ENCODE data around the gene TIE1.
A peak's percentile ranks its signal among the peaks of the same experiment; 100 is the strongest.

Gene TIE1

DNA sequence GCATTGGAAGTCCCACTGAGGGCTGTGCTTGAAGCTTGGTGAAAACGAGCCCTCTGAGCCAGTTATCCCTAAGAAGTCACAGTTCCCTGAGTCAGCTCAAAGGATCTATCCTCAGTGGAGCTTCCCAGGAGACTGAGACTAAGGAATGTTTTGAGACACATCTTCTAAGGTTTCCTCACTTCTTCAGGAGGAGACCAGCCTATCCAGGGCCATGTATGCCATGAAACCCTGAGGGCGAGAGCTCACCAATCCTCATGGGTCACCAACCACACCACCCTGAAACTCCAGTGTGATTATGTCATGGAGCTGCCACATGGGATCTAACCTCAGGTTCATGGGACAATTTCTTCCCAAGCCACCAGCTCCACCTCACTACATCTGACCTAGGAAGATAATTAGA, 7.6 kb upstream of the TIE1 start:
- no peak overlapping the region for H3K4me3 ChIP-seq (ENCODE audit: low read length)
- DNase-seq (ENCODE audit: low read depth): no peak
- TF ChIP-seq, protein P1, sequence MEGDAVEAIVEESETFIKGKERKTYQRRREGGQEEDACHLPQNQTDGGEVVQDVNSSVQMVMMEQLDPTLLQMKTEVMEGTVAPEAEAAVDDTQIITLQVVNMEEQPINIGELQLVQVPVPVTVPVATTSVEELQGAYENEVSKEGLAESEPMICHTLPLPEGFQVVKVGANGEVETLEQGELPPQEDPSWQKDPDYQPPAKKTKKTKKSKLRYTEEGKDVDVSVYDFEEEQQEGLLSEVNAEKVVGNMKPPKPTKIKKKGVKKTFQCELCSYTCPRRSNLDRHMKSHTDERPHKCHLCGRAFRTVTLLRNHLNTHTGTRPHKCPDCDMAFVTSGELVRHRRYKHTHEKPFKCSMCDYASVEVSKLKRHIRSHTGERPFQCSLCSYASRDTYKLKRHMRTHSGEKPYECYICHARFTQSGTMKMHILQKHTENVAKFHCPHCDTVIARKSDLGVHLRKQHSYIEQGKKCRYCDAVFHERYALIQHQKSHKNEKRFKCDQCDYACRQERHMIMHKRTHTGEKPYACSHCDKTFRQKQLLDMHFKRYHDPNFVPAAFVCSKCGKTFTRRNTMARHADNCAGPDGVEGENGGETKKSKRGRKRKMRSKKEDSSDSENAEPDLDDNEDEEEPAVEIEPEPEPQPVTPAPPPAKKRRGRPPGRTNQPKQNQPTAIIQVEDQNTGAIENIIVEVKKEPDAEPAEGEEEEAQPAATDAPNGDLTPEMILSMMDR (conservative IDR thresholded peaks at IDR 0.05; ENCODE audit: low read length): no peak

- DNase-seq (ENCODE audit: low read depth): peak; percentile 46
- no peak overlapping the region for H3K4me3 ChIP-seq (ENCODE audit: low read length)
- TF ChIP-seq, protein P1 (conservative IDR thresholded peaks at IDR 0.05; ENCODE audit: low read length): no peak
Measured at GRCh38 chr1:43293896-43294760, 6.7 kb upstream of the TIE1 start.

DNA sequence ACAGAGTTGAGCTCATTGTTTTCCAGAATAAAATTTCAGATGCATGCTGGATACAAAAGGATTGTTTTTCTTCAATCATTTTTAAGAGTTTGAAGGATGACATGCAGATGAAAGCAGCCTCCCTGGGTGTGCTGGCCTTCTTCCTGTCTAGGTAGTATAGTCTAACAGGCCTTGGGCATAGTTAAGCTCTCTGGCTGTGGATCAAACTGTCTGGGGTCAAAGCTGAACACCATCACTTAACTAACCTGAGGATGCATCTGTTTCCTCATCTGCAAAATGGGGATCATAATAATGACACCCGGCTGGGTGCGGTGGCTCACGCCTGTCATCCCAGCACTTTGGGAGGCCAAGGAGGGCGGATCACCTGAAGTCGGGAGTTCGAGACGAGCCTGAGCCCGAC, 6.0 kb upstream of the TIE1 start:
- TF ChIP-seq, protein P1 (conservative IDR thresholded peaks at IDR 0.05; ENCODE audit: low read length): no peak
- DNase-seq (ENCODE audit: low read depth): no peak

GRCh38 chr1:43296207-43296606, 4.6 kb upstream of the TIE1 start:
- TF ChIP-seq, protein P1 (conservative IDR thresholded peaks at IDR 0.05; ENCODE audit: low read length): no peak
- peak; percentile 42 for DNase-seq (ENCODE audit: low read depth)
- H3K4me3 ChIP-seq (ENCODE audit: low read length): no peak overlapping the region

More for the DNA sequence above, 6.0 kb upstream of the TIE1 start:
- H3K4me3 ChIP-seq (ENCODE audit: low read length): no peak overlapping the region

GRCh38 chr1:43298055-43298454, 2.7 kb upstream of the TIE1 start:
- H3K4me3 ChIP-seq (ENCODE audit: low read length): no peak overlapping the region
- DNase-seq (ENCODE audit: low read depth): no peak
- TF ChIP-seq, protein P1 (conservative IDR thresholded peaks at IDR 0.05; ENCODE audit: low read length): no peak

DNA sequence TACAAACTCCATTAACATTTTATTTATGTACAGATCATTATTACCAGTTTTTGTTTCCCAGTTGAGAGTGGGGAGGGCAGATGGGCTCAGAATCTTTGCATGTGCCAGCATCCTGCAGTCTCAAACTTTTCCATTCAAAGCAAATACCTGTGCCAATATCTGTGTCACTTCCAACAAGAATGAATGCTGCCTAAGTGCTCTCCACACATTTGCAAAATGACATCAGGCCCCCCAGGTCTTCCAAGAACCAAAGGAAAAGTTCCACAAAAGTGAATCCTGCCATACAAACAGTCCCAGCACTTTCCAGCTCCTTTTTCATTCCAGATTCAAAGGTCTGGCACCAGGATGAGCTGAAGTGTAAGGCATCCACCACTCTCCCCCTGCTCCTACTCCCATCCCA, 1.7 kb upstream of the TIE1 start:
- H3K4me3 ChIP-seq (ENCODE audit: low read length): no peak overlapping the region
- TF ChIP-seq, protein P1 (conservative IDR thresholded peaks at IDR 0.05; ENCODE audit: low read length): no peak
- DNase-seq (ENCODE audit: low read depth): no peak

GRCh38 chr1:43302201-43302600, 1.4 kb downstream of the TIE1 start:
- no peak for DNase-seq (ENCODE audit: low read depth)
- H3K4me3 ChIP-seq (ENCODE audit: low read length): no peak overlapping the region

More at GRCh38 chr1:43302201-43302600, 1.4 kb downstream of the TIE1 start:
- TF ChIP-seq, protein P1 (conservative IDR thresholded peaks at IDR 0.05; ENCODE audit: low read length): no peak

Data from AG10803 (cell line).